GM18520 (cell line): ENCODE results near the gene ADNP.

ENCODE experiments used
- ATAC-seq: cut with Tn5 transposase; IDR thresholded peaks from one replicate; pipeline ENCODE4 v1.9.1; 2021; ENCODE audit not compliant: unreplicated experiment

The ADNP gene

GRCh38 chr20:50874111-50874757 is 57.0 kb downstream of the ADNP start:
- ATAC-seq: no peak

- ATAC-seq: no peak
Observed at GRCh38 chr20:50873585-50873984, 57.7 kb downstream of the ADNP start.

GRCh38 chr20:50872560-50873425 is 58.4 kb downstream of the ADNP start:
- ATAC-seq: no peak

GRCh38 chr20:50870561-50871161 is 60.6 kb downstream of the ADNP start:
- no peak for ATAC-seq

- ATAC-seq: no peak
Observed at GRCh38 chr20:50868509-50869495, 62.4 kb downstream of the ADNP start.

- ATAC-seq: no peak
Observed at GRCh38 chr20:50867805-50868204, 63.4 kb downstream of the ADNP start.

GRCh38 chr20:50866831-50867230 is 64.4 kb downstream of the ADNP start:
- no peak for ATAC-seq

GRCh38 chr20:50866036-50866685 is 65.1 kb downstream of the ADNP start:
- no peak for ATAC-seq

- no peak for ATAC-seq
Observed at GRCh38 chr20:50865591-50865990, 65.6 kb downstream of the ADNP start.

GRCh38 chr20:50865114-50865513 is 66.1 kb downstream of the ADNP start:
- no peak for ATAC-seq

GRCh38 chr20:50862546-50862945 is 68.7 kb downstream of the ADNP start:
- ATAC-seq: no peak

GRCh38 chr20:50861012-50861411 is 70.2 kb downstream of the ADNP start:
- no peak for ATAC-seq

- ATAC-seq: no peak
Observed at GRCh38 chr20:50859161-50859560, 72.1 kb downstream of the ADNP start.

GRCh38 chr20:50858525-50858924 is 72.7 kb downstream of the ADNP start:
- no peak for ATAC-seq

GRCh38 chr20:50857348-50857747 is 73.9 kb downstream of the ADNP start:
- ATAC-seq: no peak

- no peak for ATAC-seq
Observed at GRCh38 chr20:50856475-50857041, 74.7 kb downstream of the ADNP start.

- ATAC-seq: no peak
Observed at GRCh38 chr20:50855498-50856474, 75.5 kb downstream of the ADNP start.

GRCh38 chr20:50854506-50855249 is 76.6 kb downstream of the ADNP start:
- ATAC-seq: no peak
